ENCODE data around the gene PIP5K1B. TPM values are rescaled to one million over a fixed set of nuclear protein-coding genes. Genes with fewer than 3 reads are reported as not detected.
"Not testable (repeated sequence)": the region's sequence is repeated elsewhere in the genome, so short reads cannot be mapped to it uniquely, and the experiment has no call there.

The PIP5K1B gene
- total RNA-seq, 1 experiment from 2014 or later, result 5.2 TPM

DNA sequence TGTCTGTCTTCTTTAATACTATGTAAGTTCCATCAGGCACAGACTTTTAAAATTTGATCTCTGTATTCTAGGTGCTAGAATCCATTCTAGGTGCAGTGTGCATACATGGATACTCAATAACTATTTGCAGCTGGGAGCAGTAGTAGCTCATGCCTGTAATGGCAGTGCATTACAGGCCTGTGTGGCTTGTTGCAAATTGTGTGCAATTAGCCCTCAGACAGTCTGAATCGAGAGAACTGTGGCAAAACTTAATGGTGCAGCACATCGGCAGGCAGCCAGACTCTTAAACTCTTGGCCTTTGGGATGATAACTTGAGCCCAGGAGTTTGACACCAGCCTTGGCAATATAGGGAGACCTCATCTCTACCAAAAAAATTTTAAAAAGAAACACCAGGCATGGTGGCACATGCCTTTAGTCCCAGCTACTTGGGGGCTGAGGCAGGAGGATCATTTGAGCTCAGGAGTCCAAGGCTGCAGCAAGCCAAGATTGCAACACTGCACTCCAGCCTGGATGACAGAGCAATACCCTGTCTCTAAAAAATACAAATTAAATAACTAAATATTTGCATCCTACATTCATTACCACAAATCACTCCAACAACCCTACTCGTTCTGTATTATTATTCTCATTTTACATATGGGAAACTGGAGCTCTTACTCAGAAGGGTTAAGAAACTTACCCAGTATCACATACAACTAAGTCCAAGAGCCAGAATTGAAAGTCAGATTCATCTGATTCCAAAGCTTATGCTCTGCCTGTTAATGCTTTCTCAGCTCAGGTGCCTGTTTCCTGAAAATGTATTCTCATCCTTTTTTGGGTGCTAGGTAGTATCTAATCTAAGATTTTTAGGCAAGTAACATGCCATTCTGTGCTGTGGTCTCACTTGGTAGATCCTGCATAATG lies 278.7 kb downstream of the PIP5K1B start:
- H3K4me1 Mint-ChIP-seq, result peaks cover 43% of the 10 kb centered on the region

GRCh38 chr9:68986949-68987348 lies 281.9 kb downstream of the PIP5K1B start:
- H3K36me3 Mint-ChIP-seq; H3K4me3 Mint-ChIP-seq; H3K9me3 Mint-ChIP-seq; ATAC-seq; POLR2A ChIA-PET; H3K27me3 Mint-ChIP-seq (ENCODE audit: low read depth); H3K27ac Mint-ChIP-seq; CTCF ChIA-PET; DNase-seq (ENCODE audit: low spot score): not testable (repeated sequence)
- H3K4me1 Mint-ChIP-seq, result peaks cover 17% of the 10 kb centered on the region

More for the DNA sequence above, 278.7 kb downstream of the PIP5K1B start:
- no peaks in the 10 kb centered on the region for H3K9me3 Mint-ChIP-seq
- H3K27me3 Mint-ChIP-seq (ENCODE audit: low read depth), result no peaks in the 10 kb centered on the region
- no peak for TF ChIP-seq CTCF (IDR thresholded peaks at IDR 0.05)
- TF ChIP-seq, protein P1, sequence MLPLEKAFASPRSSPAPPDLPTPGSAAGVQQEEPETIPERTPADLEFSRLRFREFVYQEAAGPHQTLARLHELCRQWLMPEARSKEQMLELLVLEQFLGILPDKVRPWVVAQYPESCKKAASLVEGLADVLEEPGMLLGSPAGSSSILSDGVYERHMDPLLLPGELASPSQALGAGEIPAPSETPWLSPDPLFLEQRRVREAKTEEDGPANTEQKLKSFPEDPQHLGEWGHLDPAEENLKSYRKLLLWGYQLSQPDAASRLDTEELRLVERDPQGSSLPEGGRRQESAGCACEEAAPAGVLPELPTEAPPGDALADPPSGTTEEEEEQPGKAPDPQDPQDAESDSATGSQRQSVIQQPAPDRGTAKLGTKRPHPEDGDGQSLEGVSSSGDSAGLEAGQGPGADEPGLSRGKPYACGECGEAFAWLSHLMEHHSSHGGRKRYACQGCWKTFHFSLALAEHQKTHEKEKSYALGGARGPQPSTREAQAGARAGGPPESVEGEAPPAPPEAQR (CRISPR knock-in tag; IDR thresholded peaks at IDR 0.05), result no peak
- ChIA-PET CTCF (interaction anchor here (1.2 to 1.7 kb wide), 3 partner anchors 14 to 139 kb away, joined by 3 to 7 read pairs (median 4); no protein-coding TSS in a partner anchor), POLR2A (no interaction called here)
- no peak overlapping the region for H3K4me3 Mint-ChIP-seq
- DNase-seq (ENCODE audit: low spot score) (no peak), ATAC-seq (no peak)
- H3K36me3 Mint-ChIP-seq, result no peaks in the 10 kb centered on the region
- no peak overlapping the region for H3K27ac Mint-ChIP-seq

GRCh38 chr9:68991457-68991856 lies 286.4 kb downstream of the PIP5K1B start:
- TF ChIP-seq GABPB1 (CRISPR knock-in tag; IDR thresholded peaks at IDR 0.05), result no peak
- TF ChIP-seq, protein P2, sequence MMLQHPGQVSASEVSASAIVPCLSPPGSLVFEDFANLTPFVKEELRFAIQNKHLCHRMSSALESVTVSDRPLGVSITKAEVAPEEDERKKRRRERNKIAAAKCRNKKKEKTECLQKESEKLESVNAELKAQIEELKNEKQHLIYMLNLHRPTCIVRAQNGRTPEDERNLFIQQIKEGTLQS (CRISPR knock-in tag; conservative IDR thresholded peaks at IDR 0.05), result no peak
- TF ChIP-seq ZNF396 (CRISPR knock-in tag; IDR thresholded peaks at IDR 0.05; ENCODE audit: borderline replicate concordance), result no peak
- TF ChIP-seq, protein P3, sequence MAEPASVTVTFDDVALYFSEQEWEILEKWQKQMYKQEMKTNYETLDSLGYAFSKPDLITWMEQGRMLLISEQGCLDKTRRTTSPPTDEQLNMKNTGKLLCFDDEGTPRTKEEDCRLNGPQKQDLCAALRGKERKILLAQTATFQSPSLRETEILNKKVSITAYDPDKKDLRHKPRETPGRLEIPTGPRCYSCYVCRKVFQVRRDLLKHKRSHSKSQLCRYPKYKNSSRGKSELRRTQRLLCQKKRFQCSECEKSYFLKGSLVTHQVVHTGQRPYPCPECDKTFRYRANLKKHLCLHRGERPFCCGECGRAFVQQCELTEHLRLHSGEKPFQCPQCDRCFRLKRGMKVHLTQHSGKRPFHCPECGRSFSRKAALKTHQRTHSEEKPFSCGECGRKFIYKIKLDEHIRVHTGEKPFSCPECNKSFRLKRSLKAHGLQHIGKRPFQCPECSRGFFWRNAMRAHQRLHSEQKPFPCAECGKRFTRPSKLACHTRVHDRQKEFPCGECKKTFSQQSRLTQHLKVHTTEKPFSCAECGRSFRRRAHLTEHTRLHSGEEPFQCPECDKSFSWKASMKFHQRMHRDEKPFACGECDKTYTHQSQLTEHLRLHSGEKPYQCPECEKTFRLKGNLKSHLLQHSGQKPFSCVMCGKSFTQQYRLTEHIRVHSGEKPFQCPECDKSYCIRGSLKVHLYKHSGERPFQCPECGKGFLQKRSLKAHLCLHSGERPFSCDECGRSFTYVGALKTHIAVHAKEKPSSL (CRISPR knock-in tag; conservative IDR thresholded peaks at IDR 0.05), result no peak
- TF ChIP-seq MYBL2 (CRISPR knock-in tag; IDR thresholded peaks at IDR 0.05), result no peak
- no peak for TF ChIP-seq ATF2 (CRISPR knock-in tag; IDR thresholded peaks at IDR 0.05; ENCODE audit: borderline replicate concordance, low read depth)
- no peak for TF ChIP-seq TP53 (CRISPR knock-in tag; IDR thresholded peaks at IDR 0.05)
- TF ChIP-seq, protein P4, sequence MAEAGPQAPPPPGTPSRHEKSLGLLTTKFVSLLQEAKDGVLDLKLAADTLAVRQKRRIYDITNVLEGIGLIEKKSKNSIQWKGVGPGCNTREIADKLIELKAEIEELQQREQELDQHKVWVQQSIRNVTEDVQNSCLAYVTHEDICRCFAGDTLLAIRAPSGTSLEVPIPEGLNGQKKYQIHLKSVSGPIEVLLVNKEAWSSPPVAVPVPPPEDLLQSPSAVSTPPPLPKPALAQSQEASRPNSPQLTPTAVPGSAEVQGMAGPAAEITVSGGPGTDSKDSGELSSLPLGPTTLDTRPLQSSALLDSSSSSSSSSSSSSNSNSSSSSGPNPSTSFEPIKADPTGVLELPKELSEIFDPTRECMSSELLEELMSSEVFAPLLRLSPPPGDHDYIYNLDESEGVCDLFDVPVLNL (CRISPR knock-in tag; IDR thresholded peaks at IDR 0.05; ENCODE audit: borderline replicate concordance, low read depth), result no peak
- no peak for TF ChIP-seq SP1 (CRISPR knock-in tag; conservative IDR thresholded peaks at IDR 0.05)
- TF ChIP-seq, protein P5, sequence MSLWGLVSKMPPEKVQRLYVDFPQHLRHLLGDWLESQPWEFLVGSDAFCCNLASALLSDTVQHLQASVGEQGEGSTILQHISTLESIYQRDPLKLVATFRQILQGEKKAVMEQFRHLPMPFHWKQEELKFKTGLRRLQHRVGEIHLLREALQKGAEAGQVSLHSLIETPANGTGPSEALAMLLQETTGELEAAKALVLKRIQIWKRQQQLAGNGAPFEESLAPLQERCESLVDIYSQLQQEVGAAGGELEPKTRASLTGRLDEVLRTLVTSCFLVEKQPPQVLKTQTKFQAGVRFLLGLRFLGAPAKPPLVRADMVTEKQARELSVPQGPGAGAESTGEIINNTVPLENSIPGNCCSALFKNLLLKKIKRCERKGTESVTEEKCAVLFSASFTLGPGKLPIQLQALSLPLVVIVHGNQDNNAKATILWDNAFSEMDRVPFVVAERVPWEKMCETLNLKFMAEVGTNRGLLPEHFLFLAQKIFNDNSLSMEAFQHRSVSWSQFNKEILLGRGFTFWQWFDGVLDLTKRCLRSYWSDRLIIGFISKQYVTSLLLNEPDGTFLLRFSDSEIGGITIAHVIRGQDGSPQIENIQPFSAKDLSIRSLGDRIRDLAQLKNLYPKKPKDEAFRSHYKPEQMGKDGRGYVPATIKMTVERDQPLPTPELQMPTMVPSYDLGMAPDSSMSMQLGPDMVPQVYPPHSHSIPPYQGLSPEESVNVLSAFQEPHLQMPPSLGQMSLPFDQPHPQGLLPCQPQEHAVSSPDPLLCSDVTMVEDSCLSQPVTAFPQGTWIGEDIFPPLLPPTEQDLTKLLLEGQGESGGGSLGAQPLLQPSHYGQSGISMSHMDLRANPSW (CRISPR knock-in tag; conservative IDR thresholded peaks at IDR 0.05; ENCODE audit: low read depth), result no peak
- POLR2A ChIA-PET, result no interaction called here
- Mint-ChIP-seq H3K27ac (peak overlapping the region; percentile 36; the same call in 1 of the 2 replicates), H3K9me3 (0 out of 2 replicates have a peak, but pooled peaks cover 3% of the 10 kb centered on the region), H3K4me3 (no peak overlapping the region), H3K4me1 (peaks cover 11% of the 10 kb centered on the region), H3K27me3 (ENCODE audit: low read depth) (no peaks in the 10 kb centered on the region), H3K36me3 (no peaks in the 10 kb centered on the region)
- ATAC-seq (no peak), DNase-seq (ENCODE audit: low spot score) (no peak)
- CTCF ChIA-PET, result interaction anchor here (1.4 kb wide), 1 partner anchor 306 kb away, joined by 5 read pairs; no protein-coding TSS in a partner anchor

Measured in WTC11 (cell line).